ENCODE measurements around the gene RUFY1. TPM values are rescaled to one million over a fixed set of nuclear protein-coding genes. Genes with fewer than 3 reads are reported as not detected.
"Not testable (repeated sequence)": the region's sequence is repeated elsewhere in the genome, so short reads cannot be mapped to it uniquely, and the experiment has no call there.

The RUFY1 gene
- total and polyA plus RNA-seq, 10 of the 15 experiments (the other 5 are each of a cell fraction or from before 2014, with no cell fraction given) = 5.7 to 36.3 (median 24.5) TPM

DNA sequence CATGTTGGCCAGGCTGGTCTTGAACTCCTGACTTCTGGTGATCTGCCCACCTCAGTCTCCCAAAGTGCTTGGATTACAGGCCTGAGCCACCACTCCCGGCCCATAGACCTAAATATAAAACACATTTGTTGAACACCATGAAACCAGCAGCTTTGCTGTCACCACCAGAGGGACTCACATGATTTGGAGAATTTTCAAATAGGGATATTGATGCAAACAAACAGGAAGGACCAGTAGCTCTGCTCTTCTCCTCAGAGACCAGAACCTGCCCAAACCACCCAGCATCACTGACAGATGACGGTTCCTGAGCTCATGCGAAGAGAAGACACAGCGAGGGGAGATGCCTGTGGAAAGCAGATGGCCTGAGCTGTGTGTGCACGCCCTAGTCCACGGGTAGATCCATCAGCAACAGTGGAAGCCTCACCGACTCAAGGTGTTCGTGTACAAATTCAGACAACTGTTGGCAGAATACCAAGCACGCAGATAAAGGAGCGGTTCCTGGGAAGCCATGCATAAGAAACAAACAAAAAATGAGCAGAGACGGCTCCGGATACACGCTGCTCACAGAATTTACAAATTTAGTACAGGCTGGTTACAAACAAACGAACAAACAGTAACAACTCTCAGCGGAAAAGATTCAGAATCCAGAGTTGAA is 30.8 kb upstream of the RUFY1 start:
- H3K9ac ChIP-seq (ENCODE audit: control insufficient read depth, insufficient read depth, low read length); H3K27ac ChIP-seq (ENCODE audit: control insufficient read depth, insufficient read depth); H2AFZ ChIP-seq (ENCODE audit: control insufficient read depth, low read depth, low read length); BruUV-seq (replicated peaks); H3K4me2 ChIP-seq (ENCODE audit: control insufficient read depth, insufficient read depth); RAD21 ChIA-PET (ENCODE audit: unreplicated experiment); POLR2A ChIA-PET; H3K4me1 ChIP-seq (ENCODE audit: control insufficient read depth, insufficient read depth, low read length); H3K9me3 ChIP-seq (replicated peaks; ENCODE audit: control insufficient read depth, insufficient read depth, low read length); CTCF ChIA-PET; H4K20me1 ChIP-seq (ENCODE audit: control insufficient read depth, insufficient read depth); SMC1A ChIA-PET (ENCODE audit: uncharacterized antibody, unreplicated experiment); FAIRE-seq; H3K79me2 ChIP-seq (ENCODE audit: control insufficient read depth, insufficient read depth, low read length); intact Hi-C loops (cut with micrococcal nuclease; ENCODE audit: unreplicated experiment); H3K27me3 ChIP-seq (replicated peaks in 1 of 2; ENCODE audit: control insufficient read depth in 2 of 2, insufficient read depth in 2 of 2, low read length in 1 of 2); H3K36me3 ChIP-seq (ENCODE audit: control insufficient read depth in 2 of 2, insufficient read depth in 2 of 2, low read length in 1 of 2); DNase-seq (ENCODE audit: low read depth, low spot score); H3K4me3 ChIP-seq: not testable (repeated sequence)
- WGBS (ENCODE audit: insufficient coverage, insufficient replicate concordance, low lambda C conversion rate, missing lambda C conversion rate) = 57% methylated on average over 14 of the region's 15 CpGs
- ATAC-seq = peak; percentile 21; the same call in 2 of the 3 replicates
- in situ Hi-C loops (cut with MboI) = loop anchor here (5.0 kb wide), 1 partner anchor 1572 kb away; no protein-coding TSS in a partner anchor

- H3K4me1 ChIP-seq (ENCODE audit: control insufficient read depth, insufficient read depth, low read length); H3K27me3 ChIP-seq (replicated peaks in 1 of 2; ENCODE audit: control insufficient read depth in 2 of 2, insufficient read depth in 2 of 2, low read length in 1 of 2); H3K79me2 ChIP-seq (ENCODE audit: control insufficient read depth, insufficient read depth, low read length); in situ Hi-C loops (cut with MboI); DNase-seq (ENCODE audit: low read depth, low spot score); CTCF ChIA-PET; H3K4me2 ChIP-seq (ENCODE audit: control insufficient read depth, insufficient read depth); H3K36me3 ChIP-seq (ENCODE audit: control insufficient read depth in 2 of 2, insufficient read depth in 2 of 2, low read length in 1 of 2); ATAC-seq; POLR2A ChIA-PET; RAD21 ChIA-PET (ENCODE audit: unreplicated experiment); intact Hi-C loops (cut with micrococcal nuclease; ENCODE audit: unreplicated experiment); H3K27ac ChIP-seq (ENCODE audit: control insufficient read depth, insufficient read depth); BruUV-seq (replicated peaks); H3K4me3 ChIP-seq; H3K9me3 ChIP-seq (replicated peaks; ENCODE audit: control insufficient read depth, insufficient read depth, low read length); H2AFZ ChIP-seq (ENCODE audit: control insufficient read depth, low read depth, low read length); H4K20me1 ChIP-seq (ENCODE audit: control insufficient read depth, insufficient read depth); H3K9ac ChIP-seq (ENCODE audit: control insufficient read depth, insufficient read depth, low read length); FAIRE-seq: not testable (repeated sequence)
- WGBS (ENCODE audit: insufficient coverage, insufficient replicate concordance, low lambda C conversion rate, missing lambda C conversion rate) = 22% methylated on average over 3 of the region's 5 CpGs
- SMC1A ChIA-PET (ENCODE audit: uncharacterized antibody, unreplicated experiment) = interaction anchor here (1.1 kb wide), 1 partner anchor 148 kb away, joined by 3 read pairs; no protein-coding TSS in a partner anchor
Measured at GRCh38 chr5:179522107-179522506, 28.2 kb upstream of the RUFY1 start.

All from GM12878 (cell line).